Thoracic aorta (tissue), 2 donors: ENCODE results near the gene TSHZ2. TPM values are rescaled to one million over a fixed set of nuclear protein-coding genes. Genes with fewer than 3 reads are reported as not detected.

Source experiments
- ATAC-seq: fragments of 150-250 bp; one replicate; pipeline ENCODE4 v1.8.0; 2017; ENCODE audit warnings: low read depth; ENCODE audit not compliant: insufficient number of reproducible peaks, low FRiP score
- DNase-seq: peaks from one replicate; pipeline ENCODE4 v3.0.0-alpha.2; 2020; ENCODE audit warnings: low spot score
- H3K27ac ChIP-seq, 2 donors: fragments of 200-600 bp; sonication (generic); 1 replicate in 1 of 2; 2 replicates in 1 of 2; pipeline ENCODE4 v1.5.1; 2016; ENCODE audit warnings: mild to moderate bottlenecking in 2 of 2, moderate library complexity in 2 of 2
- H3K27me3 ChIP-seq: fragments of 200-600 bp; sonication (generic); replicated peaks from 2 replicates; pipeline ENCODE4 v1.6.0; 2016; ENCODE audit warnings: mild to moderate bottlenecking; ENCODE audit not compliant: insufficient read depth
- H3K36me3 ChIP-seq: fragments of 200-600 bp; sonication (generic); one replicate; pipeline ENCODE4 v1.5.1; 2016
- H3K4me1 ChIP-seq, 2 donors: fragments of 200-600 bp; sonication (generic); 1 replicate in 1 of 2; 2 replicates in 1 of 2; pipeline versions ENCODE4 v1.5.1 to v1.6.0; 2016; ENCODE audit warnings: low read depth in 2 of 2, mild to moderate bottlenecking in 1 of 2; ENCODE audit not compliant: control insufficient read depth in 1 of 2
- H3K4me3 ChIP-seq: fragments of 200-600 bp; sonication (generic); 2 replicates; pipeline ENCODE4 v1.5.1; 2016; ENCODE audit warnings: mild to moderate bottlenecking
- H3K9me3 ChIP-seq: fragments of 200-600 bp; sonication (generic); 2 replicates; pipeline ENCODE4 v1.5.1; 2016
- CTCF ChIP-seq: fragments of 200-600 bp; sonication (generic); IDR thresholded peaks from one replicate; pipeline ENCODE4 v1.5.1; 2019; ENCODE audit warnings: antibody characterized with exemption
- total RNA-seq, 2 donors: library from RNA; depleted of rRNA; stranded (reverse); fragments of >200 nt; gene quantifications; one replicate each; pipeline versions ENCODE4 v1.1.0 to v1.2.3, GENCODE V29; 2016

The TSHZ2 gene
- total RNA-seq, 2 donors from 2014 or later, result 8.4 to 32.6 TPM

DNA sequence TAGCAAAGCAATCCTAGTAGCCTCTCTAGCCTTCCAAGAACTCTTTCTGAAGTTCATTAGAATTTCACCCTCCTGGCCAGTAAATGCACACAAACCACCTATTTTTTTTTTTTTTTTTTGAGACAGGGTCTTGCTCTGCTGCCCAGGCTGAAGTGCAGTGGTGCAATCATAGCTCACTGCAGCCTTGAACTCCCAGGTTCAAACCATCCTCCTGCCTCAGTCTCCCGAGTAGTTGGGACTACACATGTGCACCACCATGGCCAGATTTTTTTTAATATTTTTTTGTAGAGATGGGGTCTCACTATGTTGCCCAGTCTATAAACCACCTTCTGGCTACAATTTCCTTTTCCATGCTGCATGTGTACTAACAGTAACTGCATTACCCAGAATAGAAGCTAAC, 320.2 kb downstream of the TSHZ2 start:
- no peaks in the 10 kb centered on the region for H3K4me1 ChIP-seq
- ATAC-seq (no peak), DNase-seq (no peak)
- no peak for TF ChIP-seq CTCF
- no peaks in the 10 kb centered on the region for H3K27me3 ChIP-seq
- H3K27ac ChIP-seq, result no peak overlapping the region
- H3K36me3 ChIP-seq, result no peaks in the 10 kb centered on the region
- H3K9me3 ChIP-seq, result no peaks in the 10 kb centered on the region
- H3K4me3 ChIP-seq, result no peak overlapping the region

GRCh38 chr20:53294804-53295203, 322.6 kb downstream of the TSHZ2 start:
- Histone ChIP-seq H3K27me3 (no peaks in the 10 kb centered on the region), H3K36me3 (no peaks in the 10 kb centered on the region), H3K4me3 (no peak overlapping the region), H3K9me3 (no peaks in the 10 kb centered on the region), H3K27ac (no peak overlapping the region), H3K4me1 (no peaks in the 10 kb centered on the region)
- DNase-seq (no peak), ATAC-seq (no peak)
- TF ChIP-seq CTCF, result no peak

DNA sequence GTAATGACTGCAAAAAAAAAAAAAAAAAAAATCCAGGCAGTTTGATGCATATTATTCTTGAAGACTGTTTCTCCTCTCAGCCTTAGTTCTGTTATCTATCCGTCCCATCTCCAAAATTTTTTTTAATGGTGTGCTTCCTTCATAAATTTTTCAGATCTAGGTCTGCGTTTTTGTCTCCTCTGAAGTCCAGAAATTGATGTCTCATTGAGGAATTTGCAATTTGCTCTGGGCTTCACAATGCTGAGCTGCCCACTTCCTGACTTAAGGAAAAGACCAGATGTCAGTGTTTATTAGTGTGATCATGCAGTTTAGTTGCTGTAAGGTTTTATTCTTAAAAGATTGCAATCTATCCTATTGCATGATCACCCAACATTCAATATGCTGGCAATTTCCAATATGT, 323.9 kb downstream of the TSHZ2 start:
- Histone ChIP-seq H3K27ac (no peak overlapping the region), H3K27me3 (no peaks in the 10 kb centered on the region), H3K4me1 (no peaks in the 10 kb centered on the region), H3K36me3 (no peaks in the 10 kb centered on the region), H3K9me3 (no peaks in the 10 kb centered on the region), H3K4me3 (no peak overlapping the region)
- DNase-seq (no peak), ATAC-seq (no peak)
- TF ChIP-seq CTCF, result no peak

DNA sequence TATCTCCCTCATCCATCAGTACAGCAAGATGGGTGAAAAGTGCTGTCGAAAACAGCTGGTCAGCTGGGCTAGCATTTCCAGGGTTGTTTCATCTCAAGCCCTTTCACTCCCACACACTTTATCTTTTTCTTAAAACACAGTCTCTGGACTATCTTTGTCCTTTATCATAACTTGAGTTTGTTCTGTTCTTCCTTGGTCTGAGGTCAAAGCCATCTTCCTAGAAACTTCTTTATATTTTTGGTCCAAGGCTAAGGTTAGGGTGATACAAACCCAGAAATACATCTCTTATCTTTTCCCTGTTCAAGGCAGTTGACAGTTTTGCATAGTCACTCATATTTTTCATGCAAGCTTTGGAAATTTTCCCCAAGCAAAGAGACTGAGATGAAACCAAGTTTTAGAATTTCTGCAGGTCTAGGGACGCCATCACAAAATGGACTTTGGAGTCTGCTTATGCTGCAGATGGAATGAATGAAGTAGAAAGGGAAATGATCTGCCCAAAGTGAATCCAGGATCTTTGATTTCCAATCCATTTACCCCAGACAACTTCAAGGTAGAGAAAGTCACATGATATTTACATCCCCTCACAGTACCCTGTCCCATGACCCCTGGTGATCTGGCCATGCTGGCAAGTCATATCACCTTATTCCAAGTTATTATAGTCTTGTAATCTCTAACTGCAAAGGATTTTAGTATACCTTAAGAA, 324.4 kb downstream of the TSHZ2 start:
- no peaks in the 10 kb centered on the region for H3K4me1 ChIP-seq
- no peak for DNase-seq
- ATAC-seq, result no peak
- no peak for TF ChIP-seq CTCF
- H3K27ac ChIP-seq, result no peak overlapping the region
- H3K27me3 ChIP-seq, result no peaks in the 10 kb centered on the region
- no peak overlapping the region for H3K4me3 ChIP-seq
- H3K36me3 ChIP-seq, result no peaks in the 10 kb centered on the region
- H3K9me3 ChIP-seq, result no peaks in the 10 kb centered on the region

GRCh38 chr20:53297154-53297529, 325.0 kb downstream of the TSHZ2 start:
- H3K4me1 ChIP-seq, result no peaks in the 10 kb centered on the region
- ATAC-seq, result no peak
- H3K9me3 ChIP-seq, result no peaks in the 10 kb centered on the region
- no peak for TF ChIP-seq CTCF
- no peak overlapping the region for H3K4me3 ChIP-seq
- H3K36me3 ChIP-seq, result no peaks in the 10 kb centered on the region
- no peak for DNase-seq
- H3K27ac ChIP-seq, result no peak overlapping the region
- no peaks in the 10 kb centered on the region for H3K27me3 ChIP-seq
